Peyer's patch (tissue), 4 donors: ENCODE data around the gene TOR4A.
"Not testable (repeated sequence)": the region's sequence is repeated elsewhere in the genome, so short reads cannot be mapped to it uniquely, and the experiment has no call there.

Experiments
- CTCF ChIP-seq, 6 experiments: fragments of 450-650 bp in 4 of 6; fragments of 200-600 bp in 2 of 6; sonication (generic) in 1 of 6; IDR thresholded peaks; one replicate each; pipeline ENCODE4 v1.5.1; 2017 to 2019; ENCODE audit warnings: antibody characterized with exemption in 6 of 6, mild to moderate bottlenecking in 3 of 6, moderate library complexity in 1 of 6
- POLR2A ChIP-seq, 2 donors: fragments of 450-650 bp; IDR thresholded peaks; one replicate each; pipeline ENCODE4 v1.5.1; 2017; ENCODE audit warnings: antibody characterized with exemption in 2 of 2, mild to moderate bottlenecking in 2 of 2, moderate library complexity in 2 of 2

- TF ChIP-seq CTCF, POLR2A (IDR thresholded peaks at IDR 0.05): not testable (repeated sequence)
These were observed 50.4 kb downstream of the TOR4A start for GRCh38 chr9:137327641-137328550.
